Parathyroid adenoma (tissue), 2 donors: Measurements from ENCODE around the gene MAP6.

Source experiments
- H2AFZ ChIP-seq: fragments of 300-600 bp; sonication (generic); one replicate; pipeline ENCODE4 v1.7.0; 2017; ENCODE audit warnings: antibody characterized with exemption, mild to moderate bottlenecking
- H3K27ac ChIP-seq: fragments of 300-600 bp; sonication (generic); one replicate; pipeline ENCODE4 v1.7.0; 2017
- H3K27me3 ChIP-seq: fragments of 300-600 bp; sonication (generic); one replicate; pipeline ENCODE4 v1.7.0; 2017; ENCODE audit warnings: low read length; ENCODE audit not compliant: control insufficient read depth, insufficient read depth
- H3K36me3 ChIP-seq: fragments of 300-600 bp; sonication (generic); one replicate; pipeline ENCODE4 v1.7.0; 2017; ENCODE audit warnings: low read length; ENCODE audit not compliant: control insufficient read depth, insufficient read depth
- H3K4me1 ChIP-seq: fragments of 300-600 bp; sonication (generic); one replicate; pipeline ENCODE4 v1.7.0; 2017; ENCODE audit warnings: control low read depth
- H3K4me2 ChIP-seq: fragments of 300-600 bp; sonication (generic); one replicate; pipeline ENCODE4 v1.7.0; 2017; ENCODE audit warnings: low read length
- H3K4me3 ChIP-seq: fragments of 300-600 bp; sonication (generic); one replicate; pipeline ENCODE4 v1.7.0; 2017; ENCODE audit warnings: low read depth, low read length
- H3K79me2 ChIP-seq: fragments of 300-600 bp; sonication (generic); one replicate; pipeline ENCODE4 v1.7.0; 2017; ENCODE audit warnings: control low read depth
- H3K9ac ChIP-seq: fragments of 300-600 bp; sonication (generic); one replicate; pipeline ENCODE4 v1.7.0; 2017; ENCODE audit warnings: mild to moderate bottlenecking
- H3K9me3 ChIP-seq: fragments of 300-600 bp; sonication (generic); one replicate; pipeline ENCODE4 v1.7.0; 2017; ENCODE audit warnings: low read length; ENCODE audit not compliant: control insufficient read depth
- CTCF ChIP-seq: fragments of 300-600 bp; sonication (generic); IDR thresholded peaks from one replicate; pipeline ENCODE4 v1.7.0; 2017; ENCODE audit warnings: antibody characterized with exemption, mild to moderate bottlenecking
- donor health status: primary hyperparathyroidism.

MAP6 gene

GRCh38 chr11:75625021-75625420, 43.8 kb downstream of the MAP6 start:
- Histone ChIP-seq H3K36me3 (no peaks in the 10 kb centered on the region), H3K27me3 (no peaks in the 10 kb centered on the region), H3K79me2 (no peaks in the 10 kb centered on the region), H3K4me2 (no peak overlapping the region), H3K4me1 (no peaks in the 10 kb centered on the region), H2AFZ (no peak overlapping the region), H3K9me3 (no peaks in the 10 kb centered on the region), H3K4me3 (no peak overlapping the region), H3K9ac (no peak overlapping the region), H3K27ac (no peak overlapping the region)
- no peak for TF ChIP-seq CTCF

GRCh38 chr11:75616281-75616680, 52.6 kb downstream of the MAP6 start:
- H2AFZ ChIP-seq: no peak overlapping the region
- H3K4me1 ChIP-seq: no peaks in the 10 kb centered on the region
- H3K79me2 ChIP-seq: no peaks in the 10 kb centered on the region
- no peak overlapping the region for H3K4me3 ChIP-seq
- no peak overlapping the region for H3K4me2 ChIP-seq
- no peaks in the 10 kb centered on the region for H3K9me3 ChIP-seq
- H3K36me3 ChIP-seq: no peaks in the 10 kb centered on the region
- H3K27me3 ChIP-seq: no peaks in the 10 kb centered on the region
- H3K27ac ChIP-seq: no peak overlapping the region
- no peak overlapping the region for H3K9ac ChIP-seq
- TF ChIP-seq CTCF: no peak

GRCh38 chr11:75615751-75616150, 53.1 kb downstream of the MAP6 start:
- no peak overlapping the region for H3K4me2 ChIP-seq
- H3K79me2 ChIP-seq: no peaks in the 10 kb centered on the region
- H3K4me1 ChIP-seq: no peaks in the 10 kb centered on the region
- H3K27me3 ChIP-seq: no peaks in the 10 kb centered on the region
- no peak overlapping the region for H3K9ac ChIP-seq
- no peaks in the 10 kb centered on the region for H3K9me3 ChIP-seq
- no peaks in the 10 kb centered on the region for H3K36me3 ChIP-seq
- no peak overlapping the region for H2AFZ ChIP-seq
- no peak overlapping the region for H3K4me3 ChIP-seq
- no peak for TF ChIP-seq CTCF
- no peak overlapping the region for H3K27ac ChIP-seq

GRCh38 chr11:75611823-75612222, 57.0 kb downstream of the MAP6 start:
- no peak overlapping the region for H3K9ac ChIP-seq

More at GRCh38 chr11:75611823-75612222, 57.0 kb downstream of the MAP6 start:
- H3K4me1 ChIP-seq: no peaks in the 10 kb centered on the region
- no peak overlapping the region for H3K27ac ChIP-seq
- no peak overlapping the region for H3K4me2 ChIP-seq
- no peaks in the 10 kb centered on the region for H3K9me3 ChIP-seq
- H3K36me3 ChIP-seq: no peaks in the 10 kb centered on the region
- H3K79me2 ChIP-seq: no peaks in the 10 kb centered on the region
- H2AFZ ChIP-seq: no peak overlapping the region
- TF ChIP-seq CTCF: no peak
- no peak overlapping the region for H3K4me3 ChIP-seq
- H3K27me3 ChIP-seq: no peaks in the 10 kb centered on the region
